ENCODE results near the gene IL7R.
"Not testable (repeated sequence)": the region's sequence is repeated elsewhere in the genome, so short reads cannot be mapped to it uniquely, and the experiment has no call there.

IL7R gene

DNA sequence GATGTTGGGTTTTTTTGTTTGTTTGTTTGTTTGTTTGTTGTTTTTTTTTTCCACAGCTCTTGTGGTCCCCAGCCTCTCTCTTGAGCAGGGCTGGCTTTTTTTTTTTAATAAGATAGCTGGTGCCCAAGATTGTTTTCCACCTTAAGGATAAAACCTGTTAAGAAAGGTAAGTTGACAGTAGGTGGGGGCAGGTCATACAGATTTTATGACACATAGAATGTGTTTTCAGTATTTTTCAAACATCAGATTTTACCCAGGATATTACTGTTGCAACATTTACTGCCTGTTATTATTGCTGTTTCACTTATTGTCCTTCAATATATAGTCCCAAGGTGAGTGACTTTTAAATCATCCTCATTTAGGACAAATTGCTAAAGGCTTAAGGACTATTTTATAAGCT, 3.9 kb upstream of the IL7R start:
- FAIRE-seq = no peak
- DNase-seq (ENCODE audit: insufficient read length, low spot score) = no peak
- no peak for TF ChIP-seq POLR2A (IDR thresholded peaks at IDR 0.05; ENCODE audit: low read depth, low read length)

DNA sequence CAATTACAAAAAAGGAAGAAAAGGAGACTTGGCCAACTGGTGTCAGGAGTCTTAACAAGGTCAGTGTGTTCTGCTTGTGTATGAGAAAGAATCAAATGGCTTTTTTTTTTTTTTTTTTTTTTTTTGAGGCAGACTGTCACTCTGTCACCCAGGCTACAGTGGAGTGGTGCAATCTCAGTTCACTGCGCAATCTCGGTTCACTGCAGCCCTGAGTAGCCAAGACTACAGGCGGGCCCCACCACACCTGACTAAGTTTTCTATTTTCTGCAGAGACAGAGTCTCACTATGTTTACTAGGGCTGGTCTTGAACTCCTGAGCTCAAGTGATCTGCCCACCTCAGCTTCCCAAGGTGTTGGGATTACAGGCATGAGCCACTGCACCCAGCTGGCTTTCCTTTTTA, 3.1 kb upstream of the IL7R start:
- FAIRE-seq = no peak
- no peak for TF ChIP-seq POLR2A (IDR thresholded peaks at IDR 0.05; ENCODE audit: low read depth, low read length)

DNA sequence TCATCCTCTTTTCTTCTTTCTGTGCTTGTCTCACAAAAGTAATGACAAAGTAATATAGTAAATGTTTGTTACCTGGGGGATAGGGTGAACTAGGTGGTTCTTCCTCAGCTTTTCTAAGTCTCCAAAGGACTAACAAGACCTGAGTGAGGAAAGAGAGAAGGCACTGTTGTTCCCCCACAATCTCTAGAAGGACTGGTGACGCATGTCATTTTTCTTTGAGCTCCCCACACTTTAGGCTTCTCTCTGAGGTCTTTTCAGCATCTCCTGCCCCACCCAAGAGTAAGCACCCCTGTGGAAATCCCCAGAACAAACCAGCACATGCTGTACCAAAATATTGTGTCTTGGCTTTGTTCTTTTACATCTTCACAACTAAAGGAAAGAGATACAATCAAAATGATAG, 2.4 kb upstream of the IL7R start:
- TF ChIP-seq POLR2A (IDR thresholded peaks at IDR 0.05; ENCODE audit: low read depth, low read length) = no peak
- DNase-seq (ENCODE audit: insufficient read length, low spot score) (no peak), FAIRE-seq (no peak)

More for the DNA sequence above, 3.1 kb upstream of the IL7R start:
- DNase-seq (ENCODE audit: insufficient read length, low spot score) = no peak

DNA sequence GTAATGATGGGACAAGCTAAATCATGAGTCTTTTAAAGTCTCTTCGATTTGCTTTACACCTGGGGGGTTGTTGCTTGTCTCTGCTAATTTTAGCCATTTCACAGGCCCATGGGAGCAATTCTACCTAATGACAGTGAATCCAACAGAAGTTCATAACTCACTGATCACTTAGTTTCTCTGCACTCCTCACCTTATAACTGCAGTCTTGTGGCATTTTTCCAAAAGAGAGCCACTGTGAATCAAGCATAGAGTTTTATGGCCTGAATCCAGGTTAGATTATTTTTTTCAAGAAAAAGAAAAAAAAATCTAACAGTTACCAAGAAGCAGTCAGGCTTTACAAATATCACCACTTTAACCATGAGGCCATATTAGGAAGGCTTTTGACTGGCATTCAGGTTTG, 1.5 kb upstream of the IL7R start:
- DNase-seq (ENCODE audit: insufficient read length, low spot score) (no peak), FAIRE-seq (no peak)
- TF ChIP-seq POLR2A (IDR thresholded peaks at IDR 0.05; ENCODE audit: low read depth, low read length) = no peak

DNA sequence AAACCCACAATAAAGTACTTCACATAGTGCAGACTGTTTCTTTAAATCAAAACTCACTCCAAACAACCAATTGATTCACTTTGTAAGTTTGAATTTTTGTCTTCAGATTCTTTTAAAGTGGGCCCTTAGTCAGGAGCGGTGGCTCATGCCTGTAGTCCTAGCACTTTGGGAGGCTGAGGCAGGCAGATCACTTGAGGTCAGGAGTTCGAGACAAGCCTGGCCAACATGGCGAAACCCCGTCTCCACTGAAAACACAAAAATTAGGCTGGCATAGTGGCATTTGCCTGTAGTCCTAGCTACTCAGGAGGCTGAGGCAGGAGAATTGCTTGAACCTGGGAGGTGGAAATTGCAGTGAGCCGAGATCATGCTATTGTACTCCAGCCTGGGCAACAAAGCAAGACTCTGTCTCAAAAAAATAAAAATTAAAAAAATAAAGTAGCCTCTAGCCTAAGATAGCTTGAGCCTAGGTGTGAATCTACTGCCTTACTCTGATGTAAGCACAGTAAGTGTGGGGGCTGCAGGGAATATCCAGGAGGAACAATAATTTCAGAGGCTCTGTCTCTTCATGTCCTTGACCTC, 416 bp upstream of the IL7R start:
- DNase-seq (ENCODE audit: insufficient read length, low spot score); FAIRE-seq: not testable (repeated sequence)

DNA sequence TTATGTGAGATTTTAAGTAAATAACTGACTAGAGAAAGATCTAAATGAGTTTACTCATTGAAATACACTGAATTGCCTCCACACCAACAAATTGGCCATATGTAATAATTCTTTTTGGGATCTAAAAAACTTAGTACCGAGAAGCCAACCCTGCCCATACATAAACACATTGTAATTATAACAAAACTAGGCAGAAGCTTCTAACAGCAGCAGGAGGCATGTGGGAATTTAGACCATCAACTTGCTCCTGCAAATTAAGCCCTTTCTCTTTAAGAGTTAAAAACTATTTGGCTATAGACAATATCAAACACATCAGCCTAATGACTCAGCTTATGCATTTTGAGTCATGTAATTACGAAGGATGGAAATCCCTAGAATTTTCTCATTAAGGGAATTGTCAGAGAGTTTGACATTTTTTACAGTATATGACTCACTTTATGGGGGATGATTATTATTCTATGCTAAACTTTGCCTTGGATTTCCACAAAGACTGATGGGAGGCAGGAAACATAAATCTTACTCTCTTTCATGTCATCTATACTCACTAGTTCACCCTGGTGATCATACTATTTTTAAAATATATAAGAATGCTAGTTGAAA, 1.0 kb downstream of the IL7R start:
- DNase-seq (ENCODE audit: insufficient read length, low spot score) (no peak), FAIRE-seq (peak; percentile 94)
- no peak for TF ChIP-seq POLR2A (IDR thresholded peaks at IDR 0.05; ENCODE audit: low read depth, low read length)

DNA sequence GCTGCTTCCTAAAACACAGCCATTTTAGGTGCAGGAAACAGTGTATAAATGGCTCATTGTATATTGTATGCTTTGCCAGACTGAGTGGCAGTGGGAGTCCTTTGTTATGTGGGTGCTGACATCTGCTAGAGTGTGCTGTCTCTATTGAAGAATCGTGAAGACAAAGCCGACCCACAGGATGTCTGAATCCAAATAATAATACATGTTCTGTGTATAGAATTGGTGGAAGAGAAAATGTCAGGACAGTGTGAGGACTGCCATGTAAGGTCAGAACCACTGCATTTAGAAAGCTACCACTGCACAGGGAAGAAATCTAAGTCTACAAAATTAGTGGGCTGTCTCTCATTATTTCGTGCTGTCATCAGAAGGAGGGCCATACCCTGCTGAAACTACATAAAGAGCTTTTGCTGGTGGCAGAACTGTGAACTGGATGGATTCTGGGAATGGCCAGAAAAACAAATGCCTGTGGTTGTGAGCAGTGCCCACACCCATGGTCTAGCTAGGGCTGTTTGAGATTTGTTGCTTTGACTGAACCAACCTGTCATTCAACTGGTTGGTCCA, 2.5 kb downstream of the IL7R start:
- FAIRE-seq (peak; percentile 85), DNase-seq (ENCODE audit: insufficient read length, low spot score) (no peak)
- no peak for TF ChIP-seq POLR2A (IDR thresholded peaks at IDR 0.05; ENCODE audit: low read depth, low read length)

DNA sequence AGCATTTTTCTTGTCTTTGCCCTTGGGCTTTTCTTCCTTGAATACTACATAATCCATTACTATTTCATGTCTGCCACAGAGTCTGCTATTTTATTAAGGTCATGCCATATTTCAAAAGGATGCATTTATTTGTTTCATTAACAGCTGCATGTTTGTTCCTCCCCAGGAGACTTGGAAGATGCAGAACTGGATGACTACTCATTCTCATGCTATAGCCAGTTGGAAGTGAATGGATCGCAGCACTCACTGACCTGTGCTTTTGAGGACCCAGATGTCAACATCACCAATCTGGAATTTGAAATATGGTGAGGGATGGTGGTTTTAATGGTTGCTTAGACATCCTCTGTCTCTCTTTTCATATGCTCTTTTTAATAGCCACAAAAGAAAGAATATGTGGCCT, 4.0 kb downstream of the IL7R start:
- no peak for TF ChIP-seq POLR2A (IDR thresholded peaks at IDR 0.05; ENCODE audit: low read depth, low read length)
- FAIRE-seq = peak; percentile 53
- no peak for DNase-seq (ENCODE audit: insufficient read length, low spot score)

DNA sequence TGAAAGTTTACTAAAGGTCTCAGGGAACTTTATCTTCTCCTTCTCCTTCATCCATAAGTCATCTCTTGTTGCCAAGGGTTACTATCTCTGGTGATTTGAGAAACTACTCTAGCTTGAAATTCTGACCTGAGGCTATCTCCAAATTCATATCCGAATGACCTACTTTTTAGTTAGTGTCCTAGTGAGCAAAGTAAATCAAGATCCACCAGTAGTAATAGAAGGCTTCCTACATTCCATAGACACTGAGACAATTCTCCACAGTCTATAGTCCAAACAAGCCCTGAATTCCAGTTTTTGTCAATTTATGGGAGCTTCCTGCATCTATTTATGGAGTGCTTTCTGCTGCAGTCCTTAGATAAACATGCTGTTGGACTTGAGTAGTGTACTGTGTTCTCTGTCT, 5.0 kb downstream of the IL7R start:
- no peak for TF ChIP-seq POLR2A (IDR thresholded peaks at IDR 0.05; ENCODE audit: low read depth, low read length)
- FAIRE-seq (no peak), DNase-seq (ENCODE audit: insufficient read length, low spot score) (no peak)

DNA sequence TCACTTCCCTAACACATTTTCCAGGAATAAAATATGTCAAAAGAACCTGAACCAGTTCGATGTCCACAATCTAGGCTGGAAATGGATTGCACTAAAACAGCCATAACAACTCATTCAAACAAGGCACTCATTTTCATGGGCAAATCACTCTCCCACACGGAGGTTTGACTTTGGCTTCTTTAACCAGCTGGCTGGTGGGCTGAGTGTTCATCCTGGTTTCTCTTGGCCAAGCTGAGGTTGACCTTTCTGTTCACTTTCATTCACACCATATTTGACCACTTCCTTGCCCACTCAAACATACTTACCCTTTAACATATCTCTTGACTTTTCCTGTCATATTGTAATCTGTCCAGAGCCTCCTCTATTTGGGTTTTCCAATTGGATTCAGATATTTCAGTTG, 5.4 kb downstream of the IL7R start:
- no peak for DNase-seq (ENCODE audit: insufficient read length, low spot score)
- no peak for TF ChIP-seq POLR2A (IDR thresholded peaks at IDR 0.05; ENCODE audit: low read depth, low read length)
- peak; percentile 72 for FAIRE-seq

DNA sequence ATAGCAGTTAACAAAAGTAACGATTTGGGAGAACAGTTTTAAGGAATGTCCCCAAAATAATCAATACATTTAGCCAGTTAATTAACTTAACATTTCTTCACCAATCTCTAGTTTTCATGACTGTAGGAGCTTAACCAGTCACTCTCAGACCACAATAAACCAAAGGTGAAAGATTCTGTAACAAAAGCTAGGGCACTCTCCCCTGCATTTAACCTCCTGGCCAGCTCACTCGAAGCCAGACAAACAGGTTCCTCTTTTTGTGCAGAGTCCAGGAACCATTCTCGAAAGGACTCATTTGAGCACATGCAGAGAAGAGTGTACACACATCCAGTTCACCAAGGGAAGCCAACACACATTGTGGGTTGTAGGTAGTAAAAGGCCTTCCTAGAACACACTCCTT, 6.5 kb downstream of the IL7R start:
- DNase-seq (ENCODE audit: insufficient read length, low spot score) = no peak
- no peak for TF ChIP-seq POLR2A (IDR thresholded peaks at IDR 0.05; ENCODE audit: low read depth, low read length)
- peak; percentile 45 for FAIRE-seq

DNA sequence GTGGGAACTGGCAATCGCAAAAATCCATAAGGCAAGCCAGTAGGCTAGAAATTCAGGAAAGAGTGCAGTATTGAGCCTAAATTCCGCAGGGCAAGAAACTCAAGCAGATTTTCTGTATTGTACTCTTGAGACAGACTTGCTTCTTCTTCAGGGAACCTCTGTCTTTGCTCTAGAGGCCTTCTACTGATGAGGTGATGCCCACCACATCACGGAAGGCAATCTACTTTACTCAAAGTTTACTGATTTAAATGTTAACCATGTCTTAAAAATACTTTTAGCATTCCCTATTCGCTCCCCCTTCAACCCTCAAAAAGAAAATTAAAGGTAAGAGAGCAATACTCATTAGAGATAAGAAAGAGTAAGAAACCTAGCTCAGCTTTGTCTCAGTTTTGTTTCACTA, 11.3 kb downstream of the IL7R start:
- FAIRE-seq (no peak), DNase-seq (ENCODE audit: insufficient read length, low spot score) (no peak)
- no peak for TF ChIP-seq POLR2A (IDR thresholded peaks at IDR 0.05; ENCODE audit: low read depth, low read length)

DNA sequence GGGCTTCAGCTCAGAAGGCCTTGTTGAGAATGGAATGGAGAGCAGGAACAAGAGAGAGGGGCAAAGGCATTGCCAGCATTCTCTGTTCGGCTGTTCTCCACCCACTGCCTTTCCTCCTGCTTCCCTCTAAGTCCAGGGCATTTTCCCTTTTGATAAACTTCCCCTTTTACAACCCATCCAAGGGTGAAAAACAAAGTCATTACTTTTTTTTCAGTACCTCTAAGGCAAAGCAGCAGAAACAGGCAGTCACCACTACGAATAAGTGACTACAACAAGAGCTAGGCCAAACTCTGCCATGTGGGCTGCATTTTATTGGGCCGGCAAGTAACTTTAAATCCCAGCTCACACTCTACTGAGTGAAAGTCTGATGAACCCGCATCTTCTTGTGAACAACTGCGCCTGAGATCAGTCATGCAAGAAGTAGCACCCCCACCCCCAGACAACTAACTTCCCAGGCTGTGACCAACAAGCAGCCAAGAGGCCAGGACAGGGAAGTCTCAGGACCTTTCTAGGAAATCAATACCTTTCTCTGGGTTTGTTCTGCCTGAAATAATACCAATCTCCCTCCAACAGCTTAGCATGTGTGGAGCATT, 13.1 kb downstream of the IL7R start:
- DNase-seq (ENCODE audit: insufficient read length, low spot score) (no peak), FAIRE-seq (no peak)
- no peak for TF ChIP-seq POLR2A (IDR thresholded peaks at IDR 0.05; ENCODE audit: low read depth, low read length)

DNA sequence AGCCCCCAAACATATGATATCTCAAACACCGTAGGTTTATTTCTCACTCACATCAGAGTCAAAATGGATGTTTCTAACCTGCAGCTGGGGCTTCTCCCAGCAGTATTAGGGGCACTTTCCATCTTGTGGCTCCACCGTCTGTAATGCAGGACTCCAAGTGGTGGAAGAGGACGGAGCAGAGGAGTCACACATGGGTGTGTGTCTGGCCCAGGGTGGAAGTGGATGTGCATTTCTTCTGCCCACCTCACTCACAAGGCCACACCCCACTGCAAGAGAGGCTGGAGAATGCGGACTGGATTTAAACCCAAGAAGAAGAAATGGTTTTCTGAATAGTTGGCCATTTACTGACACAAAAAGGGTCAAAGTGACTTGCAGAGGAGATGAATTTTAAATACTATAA, 13.9 kb downstream of the IL7R start:
- no peak for FAIRE-seq
- no peak for DNase-seq (ENCODE audit: insufficient read length, low spot score)
- no peak for TF ChIP-seq POLR2A (IDR thresholded peaks at IDR 0.05; ENCODE audit: low read depth, low read length)

DNA sequence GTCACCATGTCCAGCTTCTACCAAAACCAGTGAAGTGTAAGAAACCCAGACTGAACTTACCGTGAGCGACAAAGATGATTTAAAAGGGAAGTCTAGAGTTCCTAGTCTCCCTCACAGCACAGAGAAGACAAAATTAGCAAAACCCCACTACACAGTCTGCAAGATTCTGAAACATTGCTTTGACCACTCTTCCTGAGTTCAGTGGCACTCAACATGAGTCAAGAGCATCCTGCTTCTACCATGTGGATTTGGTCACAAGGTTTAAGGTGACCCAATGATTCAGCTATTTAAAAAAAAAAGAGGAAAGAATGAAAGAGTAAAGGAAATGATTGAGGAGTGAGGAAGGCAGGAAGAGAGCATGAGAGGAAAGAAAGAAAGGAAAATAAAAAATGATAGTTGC, 19.8 kb downstream of the IL7R start:
- FAIRE-seq (no peak), DNase-seq (ENCODE audit: insufficient read length, low spot score) (no peak)

More for the DNA sequence above, 19.8 kb downstream of the IL7R start:
- TF ChIP-seq POLR2A (IDR thresholded peaks at IDR 0.05; ENCODE audit: low read depth, low read length) = no peak
